Coronary artery (tissue), 2 donors: ENCODE data around the gene MSTO1.
"Not testable (repeated sequence)": the region's sequence is repeated elsewhere in the genome, so short reads cannot be mapped to it uniquely, and the experiment has no call there.

Source experiments
- DNase-seq: peaks from one replicate; pipeline ENCODE4 v3.0.0-alpha.2; 2017; ENCODE audit warnings: low spot score
- H3K27ac ChIP-seq, 2 donors: fragments of 200-600 bp; sonication (generic); one replicate each; pipeline ENCODE4 v1.5.1; 2016 to 2019
- H3K4me3 ChIP-seq: fragments of 200-600 bp; sonication (generic); 2 replicates; pipeline ENCODE4 v1.5.1; 2016; ENCODE audit warnings: mild to moderate bottlenecking, moderate library complexity
- TF ChIP-seq, protein P1 (sequence below): fragments of 200-600 bp; sonication (generic); IDR thresholded peaks from one replicate; pipeline ENCODE4 v1.5.1; 2019; ENCODE audit warnings: antibody characterized with exemption

MSTO1 gene

DNA sequence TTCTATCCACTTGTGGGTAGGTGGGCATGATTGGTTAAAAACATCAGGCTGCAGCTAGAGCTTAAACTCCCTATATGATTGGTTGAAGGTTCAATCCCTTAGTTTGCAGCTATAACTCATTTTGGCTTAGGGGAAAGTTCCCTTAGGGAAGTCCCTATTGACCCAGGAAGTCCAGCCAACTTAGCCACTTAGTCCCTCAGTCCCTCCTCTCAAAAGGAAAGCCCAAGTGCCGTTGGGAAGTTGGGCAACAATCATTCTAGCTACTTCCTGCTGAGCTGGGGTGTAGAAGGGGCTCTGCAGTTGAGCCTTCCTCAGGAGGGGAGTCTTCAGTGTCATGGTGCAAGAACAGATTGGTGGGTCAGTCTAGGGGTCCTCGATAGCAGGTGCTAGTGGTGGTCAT is 12.2 kb downstream of the MSTO1 start:
- H3K27ac ChIP-seq = no peak overlapping the region
- TF ChIP-seq, protein P1, sequence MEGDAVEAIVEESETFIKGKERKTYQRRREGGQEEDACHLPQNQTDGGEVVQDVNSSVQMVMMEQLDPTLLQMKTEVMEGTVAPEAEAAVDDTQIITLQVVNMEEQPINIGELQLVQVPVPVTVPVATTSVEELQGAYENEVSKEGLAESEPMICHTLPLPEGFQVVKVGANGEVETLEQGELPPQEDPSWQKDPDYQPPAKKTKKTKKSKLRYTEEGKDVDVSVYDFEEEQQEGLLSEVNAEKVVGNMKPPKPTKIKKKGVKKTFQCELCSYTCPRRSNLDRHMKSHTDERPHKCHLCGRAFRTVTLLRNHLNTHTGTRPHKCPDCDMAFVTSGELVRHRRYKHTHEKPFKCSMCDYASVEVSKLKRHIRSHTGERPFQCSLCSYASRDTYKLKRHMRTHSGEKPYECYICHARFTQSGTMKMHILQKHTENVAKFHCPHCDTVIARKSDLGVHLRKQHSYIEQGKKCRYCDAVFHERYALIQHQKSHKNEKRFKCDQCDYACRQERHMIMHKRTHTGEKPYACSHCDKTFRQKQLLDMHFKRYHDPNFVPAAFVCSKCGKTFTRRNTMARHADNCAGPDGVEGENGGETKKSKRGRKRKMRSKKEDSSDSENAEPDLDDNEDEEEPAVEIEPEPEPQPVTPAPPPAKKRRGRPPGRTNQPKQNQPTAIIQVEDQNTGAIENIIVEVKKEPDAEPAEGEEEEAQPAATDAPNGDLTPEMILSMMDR = no peak
- H3K4me3 ChIP-seq = no peak overlapping the region

GRCh38 chr1:155623357-155623756 is 13.3 kb downstream of the MSTO1 start:
- DNase-seq = no peak
- Histone ChIP-seq H3K4me3 (no peak overlapping the region), H3K27ac (no peak overlapping the region)
- TF ChIP-seq, protein P1 = no peak

More for the DNA sequence above, 12.2 kb downstream of the MSTO1 start:
- DNase-seq = no peak

DNA sequence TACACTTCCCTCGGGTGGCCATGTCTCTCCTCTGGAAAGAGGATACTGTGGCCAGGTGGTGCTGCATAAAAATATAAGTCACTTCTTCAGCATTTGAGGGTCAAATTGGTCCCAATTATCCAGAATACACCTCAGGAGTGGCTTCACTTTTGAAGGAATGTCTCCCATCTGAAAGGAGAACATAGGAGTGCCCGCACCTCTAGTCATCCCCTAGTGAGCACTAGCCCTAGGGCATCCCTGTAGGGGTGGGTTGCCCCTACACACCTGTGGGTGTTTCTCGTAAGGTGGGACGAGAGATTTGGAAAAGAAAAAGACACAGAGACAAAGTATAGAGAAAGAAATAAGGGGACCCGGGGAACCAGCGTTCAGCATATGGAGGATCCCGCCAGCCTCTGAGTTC is 16.4 kb downstream of the MSTO1 start:
- H3K27ac ChIP-seq, DNase-seq, H3K4me3 ChIP-seq: not testable (repeated sequence)

DNA sequence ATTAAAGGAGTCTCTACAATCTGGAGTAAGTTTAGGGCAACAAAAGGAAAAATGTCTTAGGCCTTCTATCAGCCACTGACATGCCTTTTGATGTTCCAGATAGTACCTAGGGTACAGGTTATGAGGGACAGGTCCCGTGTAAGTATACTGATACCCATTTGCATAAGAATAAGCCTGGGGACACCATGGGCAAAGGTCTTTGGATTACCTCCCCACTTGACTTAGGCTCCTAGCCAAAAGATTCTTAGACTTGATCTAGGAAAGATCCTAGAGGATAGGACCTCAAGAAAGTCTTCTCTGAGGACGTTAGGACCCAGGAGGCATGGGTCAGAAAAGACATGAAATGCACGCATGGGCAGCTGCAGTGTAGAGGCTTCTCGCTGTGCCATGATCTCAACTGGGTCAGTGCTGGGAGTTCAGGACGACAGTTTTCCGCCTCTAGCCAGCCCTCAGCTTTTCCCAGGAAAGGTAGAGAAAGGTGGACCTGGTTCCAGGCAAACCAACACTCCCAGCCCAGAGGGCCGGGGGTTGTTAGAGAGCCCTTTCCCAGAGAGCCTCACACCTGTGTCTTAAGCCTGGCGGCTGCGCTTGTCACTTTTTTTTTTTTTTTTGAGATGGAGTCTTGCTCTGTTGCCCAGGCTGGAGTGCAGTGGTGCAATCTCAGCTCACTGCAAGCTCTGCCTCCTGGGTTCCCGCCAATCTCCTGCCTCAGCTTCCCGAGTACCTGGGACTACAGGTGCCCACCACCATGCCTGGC is 26.6 kb downstream of the MSTO1 start:
- Histone ChIP-seq H3K27ac (no peak overlapping the region), H3K4me3 (no peak overlapping the region)
- TF ChIP-seq, protein P1 = no peak
- DNase-seq = no peak

- no peak for DNase-seq
- no peak overlapping the region for H3K27ac ChIP-seq
- no peak overlapping the region for H3K4me3 ChIP-seq
- TF ChIP-seq, protein P1 = no peak
These were observed 30.3 kb downstream of the MSTO1 start for GRCh38 chr1:155640367-155640766.

GRCh38 chr1:155642559-155643180 is 32.7 kb downstream of the MSTO1 start:
- not testable (repeated sequence) for DNase-seq, H3K4me3 ChIP-seq, H3K27ac ChIP-seq

GRCh38 chr1:155643230-155643629 is 33.2 kb downstream of the MSTO1 start:
- DNase-seq = no peak
- Histone ChIP-seq H3K4me3 (no peak overlapping the region), H3K27ac (no peak overlapping the region)
- TF ChIP-seq, protein P1 = no peak

DNA sequence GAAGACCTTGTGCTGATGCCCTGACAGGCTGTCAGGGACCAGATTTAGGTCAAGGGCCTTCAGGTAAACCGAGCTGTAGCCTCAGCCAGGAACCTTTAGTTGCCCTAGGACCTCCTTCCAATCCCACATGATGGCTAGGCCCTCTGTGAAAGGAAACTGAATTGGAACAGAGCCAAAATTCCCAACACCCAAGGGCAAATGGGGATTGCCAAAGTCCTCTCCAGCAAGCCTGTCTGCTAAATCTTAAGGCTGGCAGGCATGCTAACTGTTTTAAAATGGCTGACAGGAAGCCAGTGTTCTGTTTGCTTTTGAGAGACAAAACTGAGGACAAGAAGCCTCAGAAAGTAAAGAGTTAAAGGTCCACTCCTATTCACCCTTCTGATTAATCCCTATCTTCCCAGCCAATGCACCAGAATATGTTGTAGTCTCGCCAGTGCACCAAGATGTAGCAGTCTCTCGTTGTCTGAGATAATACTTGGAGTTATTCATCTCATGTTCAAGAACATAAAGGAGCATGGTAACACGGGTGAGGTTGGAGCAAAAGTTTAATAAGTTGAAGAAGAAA is 35.1 kb downstream of the MSTO1 start:
- Histone ChIP-seq H3K4me3 (no peak overlapping the region), H3K27ac (no peak overlapping the region)
- no peak for DNase-seq
- TF ChIP-seq, protein P1 = no peak
